ENCODE measurements around the gene SPDEF. TPM values are rescaled to one million over a fixed set of nuclear protein-coding genes. Genes with fewer than 3 reads are reported as not detected.

The SPDEF gene
- total and polyA plus RNA-seq, 11 donors: 0.12 to 0.46 (median 0.23) TPM; not detected in 2

GRCh38 chr6:34556493-34556892 is 364 bp upstream of the SPDEF start:
- 82 to 90% (median 85%) methylated on average over 7 to 9 of the region's 9 CpGs for WGBS, 4 donors
- H3K36me3 ChIP-seq: no peaks in the 10 kb centered on the region
- DNase-seq (no peak), ATAC-seq (no peak)
- intact Hi-C loops (cut with DNase I): no loop called here
- peaks cover 0 to 9% (median 0%) of the 10 kb centered on the region in 12 donors for H3K9me3 ChIP-seq
- no peak for TF ChIP-seq CTCF (IDR thresholded peaks at IDR 0.05)
- no peak for TF ChIP-seq POLR2A (IDR thresholded peaks at IDR 0.05)
- no peak overlapping the region for H3K4me3 ChIP-seq
- no peaks in the 10 kb centered on the region for H3K27me3 ChIP-seq
- H3K4me1 ChIP-seq: peaks cover 0 to 6% (median 0%) of the 10 kb centered on the region in 12 donors
- H3K27ac ChIP-seq: no peak overlapping the region

GRCh38 chr6:34555328-34555727 is 801 bp downstream of the SPDEF start:
- intact Hi-C loops (cut with DNase I): no loop called here
- Histone ChIP-seq H3K27ac (no peak overlapping the region), H3K4me1 (peaks cover 0 to 2% (median 0%) of the 10 kb centered on the region in 12 donors), H3K9me3 (peaks cover 0 to 9% (median 0%) of the 10 kb centered on the region in 12 donors), H3K27me3 (no peaks in the 10 kb centered on the region), H3K4me3 (no peak overlapping the region), H3K36me3 (no peaks in the 10 kb centered on the region)
- DNase-seq: no peak
- WGBS, 4 donors: 87 to 92% (median 89%) methylated on average over 7 to 8 of the region's 8 CpGs
- no peak for ATAC-seq
- no peak for TF ChIP-seq POLR2A (IDR thresholded peaks at IDR 0.05)

- Histone ChIP-seq H3K4me3 (no peak overlapping the region), H3K27ac (no peak overlapping the region), H3K4me1 (no peaks in the 10 kb centered on the region), H3K36me3 (no peaks in the 10 kb centered on the region), H3K27me3 (no peaks in the 10 kb centered on the region), H3K9me3 (peaks cover 0 to 9% (median 0%) of the 10 kb centered on the region in 12 donors)
- intact Hi-C loops (cut with DNase I): no loop called here
- TF ChIP-seq CTCF (IDR thresholded peaks at IDR 0.05) (no peak), POLR2A (IDR thresholded peaks at IDR 0.05) (no peak)
- no peak for ATAC-seq
- 84 to 92% (median 88%) methylated on average over 11 of the region's 11 CpGs for WGBS, 4 donors
- no peak for DNase-seq
Measured at GRCh38 chr6:34555007-34555322, 1.2 kb downstream of the SPDEF start.

GRCh38 chr6:34554291-34555006 is 1.7 kb downstream of the SPDEF start:
- ATAC-seq: no peak
- TF ChIP-seq CTCF (IDR thresholded peaks at IDR 0.05) (no peak), POLR2A (IDR thresholded peaks at IDR 0.05) (no peak)
- Histone ChIP-seq H3K27ac (no peak overlapping the region), H3K4me3 (no peak overlapping the region), H3K4me1 (no peaks in the 10 kb centered on the region), H3K9me3 (peaks cover 0 to 9% (median 0%) of the 10 kb centered on the region in 12 donors), H3K27me3 (no peaks in the 10 kb centered on the region), H3K36me3 (no peaks in the 10 kb centered on the region)
- intact Hi-C loops (cut with DNase I): no loop called here
- 50 to 74% (median 58%) methylated on average over 12 to 15 of the region's 15 CpGs for WGBS, 4 donors
- no peak for DNase-seq

- intact Hi-C loops (cut with DNase I): no loop called here
- Histone ChIP-seq H3K27ac (no peak overlapping the region), H3K9me3 (peaks cover 0 to 9% (median 0%) of the 10 kb centered on the region in 12 donors), H3K4me1 (no peaks in the 10 kb centered on the region), H3K36me3 (no peaks in the 10 kb centered on the region), H3K4me3 (no peak overlapping the region), H3K27me3 (no peaks in the 10 kb centered on the region)
- no peak for TF ChIP-seq POLR2A (IDR thresholded peaks at IDR 0.05)
- no peak for DNase-seq
- ATAC-seq: no peak
- WGBS, 4 donors: 74 to 83% (median 77%) methylated on average over 7 to 10 of the region's 10 CpGs
Measured at GRCh38 chr6:34553750-34554149, 2.4 kb downstream of the SPDEF start.

Data from heart left ventricle (tissue), 16 donors.